ENCODE data around the gene C12orf76.
"Not testable (repeated sequence)": the region's sequence is repeated elsewhere in the genome, so short reads cannot be mapped to it uniquely, and the experiment has no call there.

Gene C12orf76

DNA sequence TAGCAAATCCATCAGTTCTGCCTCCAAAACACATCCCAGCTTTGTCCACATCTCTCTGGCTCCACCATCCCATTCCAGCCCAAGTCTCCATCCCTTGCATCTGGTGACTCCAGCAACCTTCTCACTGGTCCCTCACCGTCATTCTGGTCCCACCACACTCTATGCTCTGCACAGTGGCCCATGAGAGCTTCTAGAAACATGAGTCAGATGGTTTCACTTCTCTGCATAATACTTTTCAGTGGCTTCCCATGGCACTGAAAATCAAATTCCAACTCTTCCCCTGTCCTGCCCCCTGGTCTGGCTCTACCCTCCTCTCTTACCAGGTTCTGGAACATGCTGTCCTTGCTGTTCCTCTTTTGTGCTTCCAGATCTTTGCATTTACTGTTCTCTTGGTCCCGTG, 17.2 kb upstream of the C12orf76 start:
- DNase-seq (ENCODE audit: low read depth) = no peak

- DNase-seq (ENCODE audit: low read depth) = no peak
Observed at GRCh38 chr12:110062241-110062640, 13.9 kb upstream of the C12orf76 start.

GRCh38 chr12:110059651-110060000, 11.3 kb upstream of the C12orf76 start:
- DNase-seq (ENCODE audit: low read depth) = no peak

DNA sequence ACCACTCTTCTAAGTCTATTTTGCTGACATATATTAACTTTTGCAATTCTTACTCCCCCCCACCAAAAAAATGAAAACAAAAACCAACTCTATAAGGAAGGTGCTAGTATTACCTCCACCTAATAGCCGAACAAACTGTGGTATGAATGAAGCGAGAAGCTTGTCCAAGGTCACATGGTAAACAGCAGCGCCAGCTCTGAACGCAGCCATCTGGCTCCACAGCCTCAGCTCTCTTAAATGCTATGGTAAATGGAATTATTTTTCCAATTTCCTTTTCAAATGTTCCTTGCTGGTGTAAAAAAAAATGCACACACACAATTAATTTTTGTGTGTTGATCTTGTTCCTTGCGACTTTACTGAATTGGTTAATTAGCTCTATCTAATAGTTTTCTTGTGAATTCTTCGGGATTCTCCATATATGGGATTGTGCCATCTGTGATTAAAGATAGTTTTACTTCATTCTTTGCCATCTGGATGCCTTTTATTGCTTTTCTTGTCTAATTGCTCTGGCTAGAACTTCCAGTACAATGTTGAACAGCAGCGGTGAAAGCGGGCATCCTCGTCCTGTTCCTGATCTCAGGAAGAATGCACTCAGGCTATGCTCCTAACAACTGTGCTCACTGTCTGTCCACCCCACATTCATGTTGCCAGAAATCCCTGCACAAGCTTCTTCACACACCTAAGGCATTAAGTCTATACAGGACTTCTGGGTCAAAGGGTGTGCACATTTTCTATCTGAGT, 10.7 kb upstream of the C12orf76 start:
- DNase-seq (ENCODE audit: low read depth) = no peak

DNA sequence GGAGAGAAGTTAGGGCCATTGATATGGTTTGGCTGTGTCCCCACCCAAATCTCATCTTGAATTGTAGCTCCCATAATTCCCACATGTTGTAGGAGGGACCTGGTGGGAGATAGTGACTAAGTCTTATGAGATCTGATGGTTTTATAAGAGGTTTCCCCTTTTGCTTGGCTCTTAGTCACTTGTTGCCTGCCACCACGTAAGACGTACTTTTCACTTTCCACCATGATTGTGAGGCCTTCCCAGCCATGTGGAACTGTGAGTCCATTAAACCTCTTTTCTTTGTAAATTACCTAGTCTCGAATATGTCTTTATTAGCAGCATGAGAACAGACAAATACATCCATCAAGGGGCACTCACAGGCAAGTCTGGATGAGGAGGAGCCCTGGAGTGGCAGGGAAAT, 8.3 kb upstream of the C12orf76 start:
- not testable (repeated sequence) for DNase-seq (ENCODE audit: low read depth)

GRCh38 chr12:110055375-110056352, 7.3 kb upstream of the C12orf76 start:
- not testable (repeated sequence) for DNase-seq (ENCODE audit: low read depth)

DNA sequence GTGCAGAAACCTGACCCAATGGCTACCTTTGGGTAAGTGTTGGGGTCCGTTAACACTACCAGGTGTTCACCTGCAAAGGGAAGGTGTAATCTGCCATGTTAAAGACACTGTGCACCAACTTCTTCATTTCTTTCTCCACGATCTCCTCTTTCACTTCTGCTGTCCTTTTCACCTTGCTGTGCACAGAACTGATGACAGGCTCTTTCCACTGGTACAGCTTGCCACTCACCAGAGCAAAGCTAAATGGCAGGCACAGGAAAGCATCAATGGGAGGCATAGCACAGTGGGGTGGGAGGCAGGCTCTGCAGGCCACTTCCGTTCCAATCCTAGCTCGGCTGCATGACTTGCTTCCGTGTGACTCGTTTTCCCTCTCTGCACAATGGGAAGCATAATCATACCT, 2.6 kb upstream of the C12orf76 start:
- no peak for DNase-seq (ENCODE audit: low read depth)

GRCh38 chr12:110049666-110050065, 1.3 kb upstream of the C12orf76 start:
- not testable (repeated sequence) for DNase-seq (ENCODE audit: low read depth)

DNA sequence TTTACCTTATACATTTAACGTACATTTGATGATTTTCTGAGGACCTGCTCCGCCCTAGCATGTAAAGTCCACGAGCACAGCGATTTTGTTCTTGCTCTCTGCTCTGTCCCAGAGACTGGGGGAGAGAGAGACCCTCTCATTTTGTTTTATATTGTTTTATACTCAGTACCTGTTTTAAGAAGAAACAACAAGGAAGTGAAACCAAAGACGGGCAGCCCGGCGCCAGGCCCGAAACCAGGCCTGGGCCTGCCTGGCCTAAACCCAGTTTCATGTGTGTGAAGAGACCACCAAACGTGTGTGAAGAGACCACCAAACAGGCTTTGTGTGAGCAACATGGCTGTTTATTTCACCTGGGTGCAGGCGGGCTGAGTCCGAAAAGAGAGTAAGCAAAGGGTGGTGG, 712 bp upstream of the C12orf76 start:
- not testable (repeated sequence) for DNase-seq (ENCODE audit: low read depth)

DNA sequence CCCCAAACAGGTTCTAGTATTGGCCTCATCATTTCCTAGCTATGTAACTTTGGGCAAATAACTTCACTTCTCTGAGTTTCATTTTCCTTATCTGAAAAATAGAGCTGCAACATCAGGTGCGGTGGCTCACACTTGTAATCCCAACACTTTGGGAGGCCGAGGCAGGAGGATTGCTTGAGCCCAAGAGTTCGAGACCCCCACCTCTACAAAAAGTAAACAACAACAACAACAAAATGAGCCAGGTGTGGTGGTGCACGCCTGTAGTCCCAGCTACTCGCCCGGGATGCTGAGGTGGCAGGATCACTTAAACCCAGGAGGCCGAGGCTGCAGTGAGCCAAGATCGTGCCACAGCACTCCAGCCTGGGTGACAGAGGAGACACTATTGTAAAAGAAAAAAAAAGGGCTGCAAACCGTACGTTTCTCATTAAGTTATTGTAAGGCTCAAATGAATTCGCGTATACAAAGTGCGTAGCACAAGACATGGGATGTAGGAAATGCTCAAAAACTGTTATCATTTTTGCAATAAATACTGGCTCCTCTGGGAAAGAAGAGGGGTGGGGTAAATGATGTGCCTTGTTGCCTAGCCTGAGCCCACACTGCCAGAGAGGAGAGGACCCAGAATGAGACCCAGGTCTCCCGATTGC, 903 bp downstream of the C12orf76 start:
- no peak for DNase-seq (ENCODE audit: low read depth)

DNA sequence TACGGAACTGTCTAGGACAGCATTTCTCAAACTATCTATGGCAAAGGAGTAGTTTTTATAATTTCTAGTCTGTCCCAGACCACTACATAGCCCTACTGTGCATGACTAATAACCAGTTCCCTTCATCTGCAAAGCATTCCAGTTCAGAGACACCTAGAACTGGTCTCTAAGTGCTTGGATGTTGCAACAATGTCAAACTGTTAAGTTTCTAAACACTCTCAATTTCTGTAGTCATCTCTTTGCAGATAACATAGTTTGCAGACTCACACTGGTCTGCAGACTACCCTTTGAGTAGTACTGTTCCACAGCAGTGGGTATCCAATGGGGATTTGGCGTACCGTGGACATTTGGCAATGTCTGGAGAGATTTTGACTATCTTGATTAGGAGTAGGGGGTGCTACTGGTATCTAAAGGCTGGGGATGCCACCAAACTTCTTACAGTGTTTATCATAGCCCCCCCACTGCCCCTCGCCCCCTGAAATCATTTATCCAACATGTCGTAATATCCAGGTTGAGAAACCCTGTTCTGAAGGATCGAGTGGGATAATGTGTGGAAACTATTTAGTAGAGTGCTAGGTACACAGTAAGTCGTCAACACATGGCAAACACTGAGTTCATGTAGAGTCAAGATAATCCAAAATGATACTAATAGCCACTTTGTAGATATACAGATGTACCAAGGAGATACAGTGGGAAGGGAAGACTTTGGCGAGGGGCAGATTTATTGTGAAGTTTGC, 1.7 kb downstream of the C12orf76 start:
- DNase-seq (ENCODE audit: low read depth) = no peak

GRCh38 chr12:110042264-110042663, 6.1 kb downstream of the C12orf76 start:
- no peak for DNase-seq (ENCODE audit: low read depth)

- DNase-seq (ENCODE audit: low read depth) = peak; percentile 80
Observed at GRCh38 chr12:110039085-110039807, 9.1 kb downstream of the C12orf76 start.

DNA sequence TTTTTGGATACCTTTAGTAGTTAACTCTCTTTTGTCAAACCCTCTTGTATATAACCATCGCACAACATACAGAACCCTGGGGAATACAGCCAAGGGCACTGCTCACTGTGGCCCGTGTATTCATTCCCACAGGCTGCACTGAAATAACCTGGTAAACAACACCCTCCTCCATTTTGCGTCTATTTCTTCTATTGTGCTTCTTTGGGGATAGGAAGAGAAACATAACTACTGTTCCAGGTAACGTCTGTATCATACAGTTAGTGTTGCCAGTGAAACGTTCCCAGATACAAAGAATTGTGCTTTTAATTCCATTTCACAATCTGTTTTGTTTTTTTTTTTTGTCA, 9.6 kb downstream of the C12orf76 start:
- no peak for DNase-seq (ENCODE audit: low read depth)

DNA sequence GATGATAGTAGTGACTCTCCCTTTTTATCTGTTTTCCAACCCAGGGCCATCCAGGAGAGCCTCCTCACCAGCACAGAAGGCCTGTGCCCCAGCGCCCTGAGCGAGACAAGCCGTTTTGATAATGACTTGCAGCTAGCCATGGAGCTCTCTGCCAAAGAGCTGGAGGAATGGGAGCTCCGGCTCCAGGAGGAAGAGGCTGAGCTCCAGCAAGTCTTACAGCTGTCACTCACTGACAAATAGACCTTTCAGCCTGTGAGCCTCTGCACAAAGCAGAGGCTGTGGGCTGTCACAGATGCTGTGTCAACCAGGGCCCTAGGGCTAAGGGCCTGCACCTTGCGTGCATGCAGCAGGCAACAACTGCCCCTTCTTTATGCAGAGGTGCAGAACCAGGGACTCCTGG, 11.0 kb downstream of the C12orf76 start:
- DNase-seq (ENCODE audit: low read depth) = no peak

DNA sequence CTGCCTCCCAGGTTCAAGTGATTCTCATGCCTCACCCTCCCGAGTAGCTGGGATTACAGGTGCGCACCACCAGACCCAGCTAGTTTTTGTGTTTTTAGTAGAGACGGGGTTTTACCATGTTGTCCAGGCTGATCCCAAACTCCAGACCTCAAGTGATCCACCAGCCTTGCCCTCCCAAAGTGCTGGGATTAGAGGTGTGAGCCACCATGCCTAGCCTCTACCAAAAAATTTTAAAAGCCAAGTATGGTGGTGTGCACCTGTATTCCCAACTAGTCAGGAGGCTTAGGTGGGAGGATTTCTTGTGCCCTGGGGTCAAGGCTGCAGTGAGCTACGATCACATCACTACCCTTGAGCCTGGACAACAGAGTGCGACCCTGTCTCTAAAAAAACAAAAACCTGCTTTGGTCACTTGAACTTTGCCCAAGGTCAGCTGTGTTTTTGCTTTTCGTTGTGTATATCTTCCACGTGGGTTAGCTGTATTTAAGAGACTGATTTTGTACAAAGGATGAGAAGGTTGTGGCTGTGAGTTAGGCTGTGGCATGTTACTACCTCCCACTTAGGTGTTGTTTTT, 12.7 kb downstream of the C12orf76 start:
- DNase-seq (ENCODE audit: low read depth) = no peak

DNA sequence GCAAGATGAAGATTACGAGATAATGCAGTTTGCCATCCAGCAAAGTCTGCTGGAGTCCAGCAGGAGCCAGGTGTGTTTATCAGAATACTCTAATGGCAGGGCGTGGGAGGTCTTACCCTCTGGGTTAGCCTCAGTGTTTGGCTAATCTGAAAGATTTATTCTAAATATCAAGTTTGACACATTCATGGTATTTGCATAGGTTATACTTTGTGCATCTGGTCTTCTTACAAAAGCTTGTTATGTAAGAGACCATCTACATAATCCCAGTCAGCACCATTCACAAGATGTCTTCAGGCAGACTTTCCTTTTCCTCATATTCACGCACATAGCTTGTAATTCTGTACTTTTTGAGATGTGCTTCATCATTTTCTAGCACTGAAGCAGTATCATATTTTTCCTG, 14.4 kb downstream of the C12orf76 start:
- no peak for DNase-seq (ENCODE audit: low read depth)

- DNase-seq (ENCODE audit: low read depth) = no peak
Observed at GRCh38 chr12:110029290-110029815, 19.0 kb downstream of the C12orf76 start.

DNA sequence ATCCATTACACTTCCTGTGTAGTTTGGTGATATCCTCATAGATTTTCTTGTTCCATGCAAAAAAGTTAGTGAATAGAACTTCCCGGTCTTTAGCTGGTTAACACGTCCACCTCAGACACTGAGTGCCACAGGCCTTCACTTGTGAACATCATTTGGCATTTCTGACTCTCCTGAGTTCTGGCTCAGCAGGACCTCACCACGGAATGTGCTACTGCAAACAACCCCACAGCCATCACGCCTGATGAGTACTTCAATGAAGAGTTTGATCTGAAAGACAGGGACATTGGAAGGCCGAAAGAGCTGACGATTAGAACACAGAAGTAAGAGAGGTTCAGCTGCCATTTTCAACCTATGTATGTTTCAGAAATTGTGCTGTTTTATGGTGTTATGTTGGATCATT, 20.0 kb downstream of the C12orf76 start:
- no peak for DNase-seq (ENCODE audit: low read depth)

DNA sequence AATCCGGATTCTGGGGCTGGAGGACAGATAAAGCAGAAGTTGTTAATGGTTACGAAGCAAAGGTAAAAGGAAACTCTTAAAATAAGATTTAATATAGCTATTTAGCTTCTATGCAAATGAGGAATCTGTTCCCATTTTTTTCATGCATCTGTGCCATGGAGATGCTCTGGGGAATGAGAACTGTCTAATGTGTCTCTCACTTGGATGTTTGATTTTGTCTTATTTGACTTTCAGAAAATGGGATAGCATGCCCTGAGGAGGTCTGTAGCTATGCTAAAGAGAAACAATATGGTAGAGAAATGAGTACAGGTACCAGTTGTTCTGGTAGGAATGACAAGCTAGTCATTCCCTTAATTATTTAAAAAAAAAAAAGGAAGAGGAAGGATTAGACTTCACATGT, 24.3 kb downstream of the C12orf76 start:
- no peak for DNase-seq (ENCODE audit: low read depth)

Measured in HS-27A (cell line).